Jurkat, Clone E6-1 (cell line): Measurements from ENCODE around the gene PPIH.
"Not testable (repeated sequence)": the region's sequence is repeated elsewhere in the genome, so short reads cannot be mapped to it uniquely, and the experiment has no call there.

Experiments used
- DNase-seq: peaks from one replicate; pipeline ENCODE4 v3.0.0-alpha.2; 2011; ENCODE audit warnings: low read depth, low spot score
- H3K4me3 ChIP-seq: 2 replicates; pipeline ENCODE4 v1.5.1; 2011; ENCODE audit warnings: mild to moderate bottlenecking, low read length, control low read depth, moderate library complexity

PPIH gene

DNA sequence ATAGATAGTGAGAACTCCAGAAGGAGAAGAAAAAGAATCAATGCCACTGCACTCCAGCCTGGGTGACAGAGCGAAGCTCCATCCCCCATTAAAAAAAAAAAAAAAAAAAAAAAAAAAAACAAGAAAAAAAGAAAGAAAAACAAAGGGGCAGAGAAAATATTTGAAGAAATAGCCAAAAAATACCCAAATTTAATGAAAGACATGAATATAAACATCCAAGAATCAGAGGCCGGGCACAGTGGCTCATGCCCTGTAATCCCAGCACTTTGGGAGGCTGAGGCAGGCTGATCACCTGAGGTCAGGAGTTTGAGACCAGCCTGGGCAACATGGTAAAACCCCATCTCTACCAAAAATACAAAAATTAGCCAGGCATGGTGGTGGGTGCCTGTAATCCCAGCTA lies 64.2 kb downstream of the PPIH start:
- DNase-seq, H3K4me3 ChIP-seq: not testable (repeated sequence)

DNA sequence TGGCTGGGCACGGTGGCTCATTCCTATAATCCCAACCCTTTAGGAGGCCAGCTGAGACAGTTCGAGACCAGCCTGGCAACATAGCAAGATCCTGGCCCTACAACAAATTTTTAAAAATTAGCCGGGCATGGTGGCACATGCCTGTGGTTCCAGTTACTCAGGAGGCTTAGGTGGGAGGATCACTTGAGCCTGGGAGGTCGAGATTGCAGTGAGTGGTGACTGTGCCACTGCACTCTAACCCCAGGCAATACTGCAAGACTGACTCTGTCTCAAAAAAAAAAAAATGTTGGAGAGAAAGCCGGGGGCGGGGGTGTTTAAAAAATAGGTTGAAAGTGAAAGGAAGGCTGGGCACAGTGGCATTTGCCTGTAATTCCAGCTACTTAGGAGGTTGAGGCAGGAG lies 65.3 kb downstream of the PPIH start:
- no peak for DNase-seq
- no peak overlapping the region for H3K4me3 ChIP-seq

DNA sequence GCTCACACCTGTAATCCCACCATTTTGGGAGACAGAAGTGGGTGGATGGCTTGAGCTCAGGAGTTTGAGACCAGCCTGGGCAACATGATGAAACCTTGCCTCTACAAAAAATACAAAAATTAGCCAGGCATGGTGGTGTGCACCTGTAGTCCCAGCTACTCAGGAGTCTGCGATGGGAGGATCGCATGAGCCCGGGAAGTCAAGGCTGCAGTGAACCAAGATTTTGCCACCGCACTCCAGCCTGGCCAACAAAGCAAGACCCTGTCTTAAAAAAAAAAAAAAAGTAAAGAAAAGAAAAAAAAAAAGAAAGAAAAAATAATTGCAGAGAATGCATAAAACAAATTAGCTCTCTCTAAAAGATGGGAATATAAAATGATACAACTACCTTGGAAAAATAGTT lies 67.6 kb downstream of the PPIH start:
- not testable (repeated sequence) for H3K4me3 ChIP-seq, DNase-seq
